Osteoblast (primary cell): ENCODE results near the gene MUC4. TPM values are rescaled to one million over a fixed set of nuclear protein-coding genes. Genes with fewer than 3 reads are reported as not detected.

Source experiments
- DNase-seq: peaks from one replicate; pipeline ENCODE4 v3.0.0; 2011; ENCODE audit warnings: low spot score, mixed read lengths; ENCODE audit not compliant: insufficient read length; ENCODE audit errors: missing footprints
- H2AFZ ChIP-seq: 2 replicates; pipeline ENCODE4 v1.6.0; 2011; ENCODE audit warnings: mild to moderate bottlenecking, low read length
- H3K27ac ChIP-seq: 2 replicates; pipeline ENCODE4 v1.5.1; 2011; ENCODE audit warnings: mild to moderate bottlenecking, low read depth, low read length, moderate library complexity
- H3K27me3 ChIP-seq: 2 replicates; pipeline ENCODE4 v1.6.0; 2012; ENCODE audit warnings: mild to moderate bottlenecking, control low read depth, inconsistent platforms, low read length, moderate library complexity; ENCODE audit not compliant: insufficient read depth
- H3K36me3 ChIP-seq: 2 replicates; pipeline ENCODE4 v1.5.1; 2011; ENCODE audit warnings: mild to moderate bottlenecking, low read length, control low read depth, moderate library complexity; ENCODE audit not compliant: insufficient read depth
- H3K4me1 ChIP-seq: 2 replicates; pipeline ENCODE4 v1.5.1; 2011; ENCODE audit warnings: mild to moderate bottlenecking, low read length, control low read depth, moderate library complexity; ENCODE audit not compliant: insufficient read depth
- H3K4me2 ChIP-seq: 2 replicates; pipeline ENCODE4 v1.6.0; 2011; ENCODE audit warnings: mild to moderate bottlenecking, low read length; ENCODE audit not compliant: insufficient read depth
- H3K4me3 ChIP-seq: fragments of 200-600 bp; sonication (generic); 3 replicates; pipeline ENCODE4 v1.5.1; 2012; ENCODE audit warnings: mild to moderate bottlenecking, low read length, inconsistent platforms; ENCODE audit not compliant: insufficient read depth
- H3K79me2 ChIP-seq: 2 replicates; pipeline ENCODE4 v1.6.0; 2012; ENCODE audit warnings: mild to moderate bottlenecking, low read length, control low read depth, inconsistent platforms; ENCODE audit not compliant: insufficient read depth
- H3K9me3 ChIP-seq: 2 replicates; pipeline ENCODE4 v1.5.1; 2011; ENCODE audit warnings: low read depth, low read length, control low read depth
- H4K20me1 ChIP-seq: 2 replicates; pipeline ENCODE4 v1.6.0; 2012; ENCODE audit warnings: mild to moderate bottlenecking, low read length, control low read depth; ENCODE audit not compliant: insufficient read depth
- total RNA-seq: library from RNA; depleted of rRNA; stranded (reverse); fragments of >200 nt; gene quantifications from 2 replicates; pipeline ENCODE4 v1.2.3, GENCODE V29; 2012
- TF ChIP-seq, protein P1 (sequence below): IDR thresholded peaks from 2 replicates; pipeline ENCODE4 v1.5.1; 2011; ENCODE audit warnings: mild to moderate bottlenecking, low read depth, low read length, moderate library complexity; ENCODE audit errors: extremely low read depth

MUC4 gene
- total RNA-seq, 1 donor, result not detected

DNA sequence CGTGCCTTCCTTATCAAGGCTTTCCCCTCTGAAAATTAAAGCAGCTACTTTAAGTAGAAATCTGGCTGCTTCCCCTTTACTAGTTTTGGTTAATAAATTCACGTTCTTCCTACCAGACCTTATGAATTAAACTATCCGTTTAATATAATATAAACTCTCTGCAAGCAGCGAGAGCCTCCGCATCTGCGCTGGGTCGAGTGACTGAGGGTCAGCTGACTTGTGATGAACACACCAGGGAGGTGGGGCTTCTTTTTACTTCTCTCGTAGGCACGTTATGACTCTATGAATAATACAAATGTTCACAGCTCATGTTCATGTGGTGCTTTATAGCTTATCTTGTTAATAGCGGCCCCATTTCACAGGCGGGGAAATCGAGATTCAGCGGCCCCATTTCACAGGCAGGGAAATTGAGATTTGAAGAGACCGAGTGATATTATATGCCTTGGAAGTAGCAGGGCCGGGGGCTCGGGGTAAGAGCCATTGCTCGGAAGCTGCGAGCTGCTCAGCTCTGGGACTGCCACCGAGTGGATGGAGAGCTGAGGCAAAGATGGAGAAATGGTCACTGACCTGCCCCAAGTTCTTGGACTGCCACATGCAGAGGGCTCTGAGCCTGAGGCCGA lies 8.3 kb downstream of the MUC4 start:
- H3K4me2 ChIP-seq, result no peak overlapping the region
- TF ChIP-seq, protein P1, sequence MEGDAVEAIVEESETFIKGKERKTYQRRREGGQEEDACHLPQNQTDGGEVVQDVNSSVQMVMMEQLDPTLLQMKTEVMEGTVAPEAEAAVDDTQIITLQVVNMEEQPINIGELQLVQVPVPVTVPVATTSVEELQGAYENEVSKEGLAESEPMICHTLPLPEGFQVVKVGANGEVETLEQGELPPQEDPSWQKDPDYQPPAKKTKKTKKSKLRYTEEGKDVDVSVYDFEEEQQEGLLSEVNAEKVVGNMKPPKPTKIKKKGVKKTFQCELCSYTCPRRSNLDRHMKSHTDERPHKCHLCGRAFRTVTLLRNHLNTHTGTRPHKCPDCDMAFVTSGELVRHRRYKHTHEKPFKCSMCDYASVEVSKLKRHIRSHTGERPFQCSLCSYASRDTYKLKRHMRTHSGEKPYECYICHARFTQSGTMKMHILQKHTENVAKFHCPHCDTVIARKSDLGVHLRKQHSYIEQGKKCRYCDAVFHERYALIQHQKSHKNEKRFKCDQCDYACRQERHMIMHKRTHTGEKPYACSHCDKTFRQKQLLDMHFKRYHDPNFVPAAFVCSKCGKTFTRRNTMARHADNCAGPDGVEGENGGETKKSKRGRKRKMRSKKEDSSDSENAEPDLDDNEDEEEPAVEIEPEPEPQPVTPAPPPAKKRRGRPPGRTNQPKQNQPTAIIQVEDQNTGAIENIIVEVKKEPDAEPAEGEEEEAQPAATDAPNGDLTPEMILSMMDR, result no peak
- H3K9me3 ChIP-seq, result no peaks in the 10 kb centered on the region
- DNase-seq, result peak; percentile 74
- peaks cover 42% of the 10 kb centered on the region for H3K27me3 ChIP-seq
- H2AFZ ChIP-seq, result no peak overlapping the region
- no peak overlapping the region for H3K4me3 ChIP-seq
- H3K27ac ChIP-seq, result no peak overlapping the region
- no peaks in the 10 kb centered on the region for H3K36me3 ChIP-seq
- H3K4me1 ChIP-seq, result no peaks in the 10 kb centered on the region
- no peaks in the 10 kb centered on the region for H3K79me2 ChIP-seq
- H4K20me1 ChIP-seq, result no peaks in the 10 kb centered on the region

DNA sequence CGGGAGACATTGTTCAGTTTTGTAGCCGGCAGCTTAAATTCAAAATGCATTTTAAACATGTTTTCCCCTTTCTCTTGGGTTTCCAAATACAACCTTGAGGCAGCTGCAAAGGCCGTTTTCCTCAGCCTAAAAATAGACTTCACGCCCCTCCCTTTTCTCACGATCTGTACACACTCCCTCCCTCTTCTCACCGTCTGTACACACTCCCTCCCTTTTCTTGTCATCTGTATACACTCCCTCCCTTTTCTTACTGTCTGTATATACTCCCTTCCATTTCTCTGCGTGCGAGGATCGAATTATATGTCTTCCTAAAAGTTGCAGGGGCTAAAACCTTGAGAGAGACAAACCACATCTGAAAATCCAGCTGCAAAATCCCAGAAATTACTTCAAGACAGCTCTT lies 8.9 kb downstream of the MUC4 start:
- Histone ChIP-seq H4K20me1 (no peaks in the 10 kb centered on the region), H3K9me3 (no peaks in the 10 kb centered on the region), H3K79me2 (no peaks in the 10 kb centered on the region), H3K36me3 (no peaks in the 10 kb centered on the region), H3K27ac (no peak overlapping the region), H3K4me3 (no peak overlapping the region), H3K27me3 (peaks cover 42% of the 10 kb centered on the region), H3K4me1 (no peaks in the 10 kb centered on the region), H3K4me2 (no peak overlapping the region), H2AFZ (no peak overlapping the region)
- TF ChIP-seq, protein P1, result no peak
- DNase-seq, result no peak

DNA sequence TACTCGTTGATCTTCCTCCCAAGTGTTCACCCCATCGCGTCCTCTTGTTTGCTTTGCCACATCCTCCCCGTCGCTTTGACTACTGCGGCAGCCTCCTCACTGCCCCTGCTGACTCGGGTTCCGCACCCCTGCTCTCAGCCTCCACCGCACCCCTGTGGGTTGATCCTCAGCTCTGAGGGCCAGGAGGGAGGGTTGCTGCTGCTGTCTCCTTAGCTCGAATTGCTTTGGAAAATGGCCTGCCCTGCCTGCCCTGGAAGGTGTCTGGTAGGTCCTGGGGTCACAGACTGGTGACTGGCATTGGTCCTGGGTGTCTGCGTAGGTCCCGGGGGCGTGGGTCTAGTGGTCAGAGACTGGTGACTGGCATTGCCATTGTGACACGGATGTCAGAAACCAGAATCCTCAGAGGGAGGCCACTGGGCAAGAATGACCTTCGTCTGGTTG lies 9.4 kb downstream of the MUC4 start:
- DNase-seq, result peak; percentile 26
- Histone ChIP-seq H3K4me1 (no peaks in the 10 kb centered on the region), H3K27me3 (peaks cover 42% of the 10 kb centered on the region), H2AFZ (no peak overlapping the region), H3K4me2 (no peak overlapping the region), H3K4me3 (no peak overlapping the region), H3K36me3 (no peaks in the 10 kb centered on the region), H3K9me3 (no peaks in the 10 kb centered on the region), H3K27ac (no peak overlapping the region), H4K20me1 (no peaks in the 10 kb centered on the region), H3K79me2 (no peaks in the 10 kb centered on the region)
- TF ChIP-seq, protein P1, result no peak

DNA sequence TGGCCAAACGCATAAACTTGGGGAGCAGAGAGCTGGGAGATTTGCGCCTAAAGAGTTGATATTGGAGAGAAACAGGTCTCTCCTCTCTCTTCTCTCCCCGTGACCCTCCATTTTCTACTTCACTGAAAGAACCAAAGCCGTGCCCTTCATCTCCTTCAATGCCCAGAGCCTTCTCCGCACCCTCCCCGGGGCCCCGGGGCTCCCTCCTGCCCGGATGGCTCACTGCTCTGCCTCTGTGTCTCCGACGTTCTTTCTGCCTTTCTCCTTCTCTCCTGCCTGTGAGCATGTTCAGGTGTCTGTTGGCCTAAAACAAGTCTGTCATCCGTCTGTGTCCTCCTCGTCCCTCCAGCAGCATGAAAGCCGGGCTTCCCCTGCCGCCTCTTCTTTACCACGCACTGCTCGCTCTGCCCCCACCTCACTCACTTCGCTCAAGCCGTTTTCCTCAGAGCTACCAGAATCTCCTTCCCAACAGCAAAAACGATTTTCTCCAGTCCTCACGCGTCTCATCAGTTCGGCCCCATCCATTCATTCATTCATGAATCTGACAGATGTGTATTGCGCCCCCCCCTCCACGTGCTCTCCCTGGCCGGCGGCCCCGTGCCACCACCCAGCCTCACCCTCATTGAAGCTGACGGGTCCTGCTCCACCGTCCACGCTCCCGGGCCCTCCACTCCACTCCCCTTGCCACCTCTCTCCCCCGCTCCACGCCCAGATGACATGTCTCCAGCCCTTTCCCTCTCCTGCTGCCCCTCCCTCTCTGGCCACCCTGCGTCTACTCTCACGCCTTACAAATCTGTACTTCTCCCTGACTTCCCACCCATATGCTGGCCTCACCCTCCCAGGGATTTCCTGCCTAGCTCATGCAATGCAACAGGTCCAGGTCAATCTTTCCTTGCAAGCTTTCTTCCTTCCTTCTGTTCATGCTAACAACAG lies 10.2 kb downstream of the MUC4 start:
- Histone ChIP-seq H3K36me3 (no peaks in the 10 kb centered on the region), H2AFZ (no peak overlapping the region), H3K4me2 (no peak overlapping the region), H4K20me1 (no peaks in the 10 kb centered on the region), H3K27me3 (peaks cover 42% of the 10 kb centered on the region), H3K9me3 (no peaks in the 10 kb centered on the region), H3K4me3 (no peak overlapping the region), H3K4me1 (no peaks in the 10 kb centered on the region), H3K79me2 (no peaks in the 10 kb centered on the region), H3K27ac (no peak overlapping the region)
- peak; percentile 49 for DNase-seq
- TF ChIP-seq, protein P1, result no peak
